ENCODE measurements around the gene SH3RF3. TPM values are rescaled to one million over a fixed set of nuclear protein-coding genes. Genes with fewer than 3 reads are reported as not detected.

The SH3RF3 gene
- total RNA-seq, 1 donor from 2014 or later, result 7.9 TPM

- intact Hi-C loops (cut with micrococcal nuclease), result no loop called here
Observed at GRCh38 chr2:109385506-109385905, 256.5 kb downstream of the SH3RF3 start.

GRCh38 chr2:109386004-109386695 is 257.1 kb downstream of the SH3RF3 start:
- no peak for DNase-seq
- Histone ChIP-seq H3K4me3 (no peak overlapping the region), H3K27ac (replicated peaks) (no peak overlapping the region), H3K9me3 (replicated peaks) (no peaks in the 10 kb centered on the region), H3K27me3 (ENCODE audit: low read depth) (no peaks in the 10 kb centered on the region), H3K4me1 (peaks cover 49% of the 10 kb centered on the region), H3K36me3 (no peaks in the 10 kb centered on the region)
- no peak for TF ChIP-seq CTCF (IDR thresholded peaks at IDR 0.05; ENCODE audit: borderline replicate concordance)
- intact Hi-C loops (cut with micrococcal nuclease), result no loop called here

More at GRCh38 chr2:109385506-109385905, 256.5 kb downstream of the SH3RF3 start:
- Histone ChIP-seq H3K4me1 (peaks cover 49% of the 10 kb centered on the region), H3K27ac (replicated peaks) (no peak overlapping the region), H3K4me3 (no peak overlapping the region), H3K9me3 (replicated peaks) (no peaks in the 10 kb centered on the region), H3K36me3 (no peaks in the 10 kb centered on the region), H3K27me3 (ENCODE audit: low read depth) (no peaks in the 10 kb centered on the region)
- DNase-seq, result no peak
- TF ChIP-seq CTCF (IDR thresholded peaks at IDR 0.05; ENCODE audit: borderline replicate concordance), result no peak

GRCh38 chr2:109387221-109387735 is 258.3 kb downstream of the SH3RF3 start:
- intact Hi-C loops (cut with micrococcal nuclease), result no loop called here
- Histone ChIP-seq H3K4me1 (peaks cover 41% of the 10 kb centered on the region), H3K27me3 (ENCODE audit: low read depth) (no peaks in the 10 kb centered on the region), H3K27ac (replicated peaks) (no peak overlapping the region), H3K4me3 (no peak overlapping the region), H3K9me3 (replicated peaks) (no peaks in the 10 kb centered on the region), H3K36me3 (no peaks in the 10 kb centered on the region)
- no peak for TF ChIP-seq CTCF (IDR thresholded peaks at IDR 0.05; ENCODE audit: borderline replicate concordance)
- no peak for DNase-seq

GRCh38 chr2:109387778-109388469 is 258.9 kb downstream of the SH3RF3 start:
- Histone ChIP-seq H3K4me3 (no peak overlapping the region), H3K9me3 (replicated peaks) (no peaks in the 10 kb centered on the region), H3K36me3 (no peaks in the 10 kb centered on the region), H3K4me1 (peaks cover 35% of the 10 kb centered on the region), H3K27me3 (ENCODE audit: low read depth) (no peaks in the 10 kb centered on the region), H3K27ac (replicated peaks) (no peak overlapping the region)
- TF ChIP-seq CTCF (IDR thresholded peaks at IDR 0.05; ENCODE audit: borderline replicate concordance), result no peak
- intact Hi-C loops (cut with micrococcal nuclease), result no loop called here
- DNase-seq, result no peak

GRCh38 chr2:109391243-109391642 is 262.2 kb downstream of the SH3RF3 start:
- no peak for TF ChIP-seq CTCF (IDR thresholded peaks at IDR 0.05; ENCODE audit: borderline replicate concordance)
- H3K27ac ChIP-seq (replicated peaks), result no peak overlapping the region
- no peaks in the 10 kb centered on the region for H3K36me3 ChIP-seq
- H3K27me3 ChIP-seq (ENCODE audit: low read depth), result no peaks in the 10 kb centered on the region
- no peak for DNase-seq
- H3K4me1 ChIP-seq, result peaks cover 8% of the 10 kb centered on the region
- H3K9me3 ChIP-seq (replicated peaks), result no peaks in the 10 kb centered on the region
- intact Hi-C loops (cut with micrococcal nuclease), result no loop called here
- no peak overlapping the region for H3K4me3 ChIP-seq

All from left ventricle myocardium inferior (tissue), 1 donor.